DND-41 (cell line): ENCODE results near the gene FUT6.

ENCODE experiments used
- CTCF ChIP-seq: IDR thresholded peaks from 2 replicates; pipeline ENCODE4 v1.5.1; 2012; ENCODE audit warnings: borderline replicate concordance, low read length, moderate library complexity, mild to moderate bottlenecking; ENCODE audit not compliant: poor library complexity, severe bottlenecking; ENCODE audit errors: extremely low read depth
- EZH2 ChIP-seq: IDR thresholded peaks from 3 replicates; pipeline ENCODE4 v1.6.1; 2012; ENCODE audit warnings: borderline replicate concordance, low read depth, mild to moderate bottlenecking, moderate library complexity, low read length, inconsistent platforms; ENCODE audit not compliant: severe bottlenecking

DNA sequence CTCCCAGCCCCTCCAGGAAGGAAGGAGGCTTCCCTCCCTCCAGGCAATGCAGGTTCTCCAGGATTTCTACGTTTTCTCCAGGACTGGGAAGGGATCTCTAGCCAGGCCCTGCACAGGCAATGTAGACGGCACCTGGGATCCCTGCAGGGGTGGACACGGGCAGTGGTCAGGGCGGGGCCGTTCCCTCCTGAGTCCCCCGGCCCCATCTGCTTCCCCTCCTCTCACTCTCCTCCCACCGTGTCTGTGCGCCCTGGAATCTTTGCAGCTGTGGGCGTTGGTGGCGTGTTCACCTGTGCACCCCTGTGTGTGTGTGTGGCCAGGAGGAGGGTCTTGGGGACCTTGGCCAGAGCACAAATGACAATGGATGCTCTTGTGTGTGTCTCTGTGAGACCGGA, 24.7 kb downstream of the FUT6 start:
- TF ChIP-seq CTCF, result no peak
- no peak for TF ChIP-seq EZH2
